SH-SY5Y (cell line): Measurements from ENCODE around the gene SPEF1.

ENCODE experiments used
- GATA2 ChIP-seq: IDR thresholded peaks from 2 replicates; pipeline ENCODE4 v1.6.1; 2011; ENCODE audit warnings: mild to moderate bottlenecking, low read depth, low read length
- GATA3 ChIP-seq: IDR thresholded peaks from 2 replicates; pipeline ENCODE4 v1.6.1; 2011; ENCODE audit warnings: low read depth, mild to moderate bottlenecking, low read length, moderate library complexity

DNA sequence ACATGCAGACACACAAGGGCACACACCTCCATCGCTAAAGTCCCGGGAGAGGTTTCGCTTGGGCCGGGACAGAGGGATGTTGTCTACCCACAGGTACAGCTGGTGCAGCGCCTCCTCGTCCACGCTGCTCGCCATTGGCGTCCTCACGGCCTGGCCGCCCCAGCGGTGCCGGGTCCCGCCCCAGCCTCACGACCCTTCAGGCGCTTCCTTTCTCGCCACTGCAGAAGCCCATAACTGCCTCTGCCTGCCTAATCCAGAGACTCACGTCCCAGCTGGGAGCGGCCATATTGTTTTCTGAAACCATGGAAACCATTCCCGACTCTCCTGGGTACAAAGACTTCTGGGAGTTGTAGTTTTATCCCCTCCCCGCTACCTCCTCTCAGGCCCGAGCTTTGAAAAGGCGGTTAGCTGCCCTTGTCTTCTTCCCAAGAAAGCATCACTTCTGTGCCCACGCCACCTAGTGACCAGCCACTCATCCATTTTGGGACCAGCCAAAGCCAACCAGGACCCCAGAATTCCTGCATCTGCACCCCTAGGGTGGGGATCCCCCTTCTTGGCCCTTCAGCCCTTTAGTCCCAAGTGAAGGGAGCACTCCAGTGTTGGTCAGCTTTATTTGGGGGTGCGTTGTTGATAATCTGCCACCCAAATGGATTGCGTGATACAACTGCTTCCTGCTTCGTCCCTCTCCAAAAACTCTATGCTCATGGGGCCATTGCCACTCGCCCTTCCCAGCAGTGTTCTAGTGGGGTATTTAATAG, at the start of gene SPEF1:
- TF ChIP-seq GATA2 = no peak
- TF ChIP-seq GATA3 = no peak
